ENCODE data around the gene CALR. TPM values are rescaled to one million over a fixed set of nuclear protein-coding genes. Genes with fewer than 3 reads are reported as not detected.

CALR gene
- total and polyA plus RNA-seq, 12 donors, result 224 to 1,489 (median 613) TPM

DNA sequence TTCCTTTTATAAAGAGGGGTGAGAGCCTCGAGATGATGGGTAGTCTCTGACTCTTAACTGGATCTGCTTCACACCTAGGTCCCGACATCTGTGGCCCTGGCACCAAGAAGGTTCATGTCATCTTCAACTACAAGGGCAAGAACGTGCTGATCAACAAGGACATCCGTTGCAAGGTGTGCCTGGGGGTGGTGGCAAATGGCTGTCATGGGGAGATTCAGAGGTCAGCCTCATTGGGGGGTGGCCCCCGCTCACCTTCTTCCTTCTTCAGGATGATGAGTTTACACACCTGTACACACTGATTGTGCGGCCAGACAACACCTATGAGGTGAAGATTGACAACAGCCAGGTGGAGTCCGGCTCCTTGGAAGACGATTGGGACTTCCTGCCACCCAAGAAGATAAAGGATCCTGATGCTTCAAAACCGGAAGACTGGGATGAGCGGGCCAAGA, 1.6 kb downstream of the CALR start:
- intact Hi-C loops (cut with DNase I), result no loop called here
- Histone ChIP-seq H3K36me3 (replicated peaks in 1 of 2) (peaks cover 0 to 55% of the 10 kb centered on the region in 2 donors), H3K27me3 (no peaks in the 10 kb centered on the region), H3K9me3 (replicated peaks in 1 of 3) (no peaks in the 10 kb centered on the region), H3K27ac (peak overlapping the region in 3 of 5 donors; percentile 24 to 94 (median 87)), H3K4me3 (peak overlapping the region in 1 of 4 donors; percentile 97), H3K4me1 (replicated peaks in 1 of 2) (peaks cover 5 to 36% of the 10 kb centered on the region in 2 donors)
- WGBS, 4 donors, result 54 to 60% (median 58%) methylated on average over 9 to 10 of the region's 10 CpGs
- no peak for TF ChIP-seq POLR2A (IDR thresholded peaks at IDR 0.05)
- TF ChIP-seq, protein P1, sequence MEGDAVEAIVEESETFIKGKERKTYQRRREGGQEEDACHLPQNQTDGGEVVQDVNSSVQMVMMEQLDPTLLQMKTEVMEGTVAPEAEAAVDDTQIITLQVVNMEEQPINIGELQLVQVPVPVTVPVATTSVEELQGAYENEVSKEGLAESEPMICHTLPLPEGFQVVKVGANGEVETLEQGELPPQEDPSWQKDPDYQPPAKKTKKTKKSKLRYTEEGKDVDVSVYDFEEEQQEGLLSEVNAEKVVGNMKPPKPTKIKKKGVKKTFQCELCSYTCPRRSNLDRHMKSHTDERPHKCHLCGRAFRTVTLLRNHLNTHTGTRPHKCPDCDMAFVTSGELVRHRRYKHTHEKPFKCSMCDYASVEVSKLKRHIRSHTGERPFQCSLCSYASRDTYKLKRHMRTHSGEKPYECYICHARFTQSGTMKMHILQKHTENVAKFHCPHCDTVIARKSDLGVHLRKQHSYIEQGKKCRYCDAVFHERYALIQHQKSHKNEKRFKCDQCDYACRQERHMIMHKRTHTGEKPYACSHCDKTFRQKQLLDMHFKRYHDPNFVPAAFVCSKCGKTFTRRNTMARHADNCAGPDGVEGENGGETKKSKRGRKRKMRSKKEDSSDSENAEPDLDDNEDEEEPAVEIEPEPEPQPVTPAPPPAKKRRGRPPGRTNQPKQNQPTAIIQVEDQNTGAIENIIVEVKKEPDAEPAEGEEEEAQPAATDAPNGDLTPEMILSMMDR (IDR thresholded peaks at IDR 0.05), result no peak
- DNase-seq, result no peak

GRCh38 chr19:12940897-12941296, 2.5 kb downstream of the CALR start:
- H3K4me3 ChIP-seq, result no peak overlapping the region
- H3K27me3 ChIP-seq, result no peaks in the 10 kb centered on the region
- H3K9me3 ChIP-seq (replicated peaks in 1 of 3), result no peaks in the 10 kb centered on the region
- DNase-seq, result no peak
- intact Hi-C loops (cut with DNase I), result no loop called here
- H3K27ac ChIP-seq, result peak overlapping the region in 2 of 5 donors; percentile 8 to 17
- peaks cover 0 to 58% of the 10 kb centered on the region in 2 donors for H3K36me3 ChIP-seq (replicated peaks in 1 of 2)
- TF ChIP-seq, protein P1 (IDR thresholded peaks at IDR 0.05), result no peak
- no peak for TF ChIP-seq POLR2A (IDR thresholded peaks at IDR 0.05)
- 78 to 94% (median 87%) methylated on average over 2 of the region's 2 CpGs for WGBS, 4 donors
- peaks cover 5 to 36% of the 10 kb centered on the region in 2 donors for H3K4me1 ChIP-seq (replicated peaks in 1 of 2)

DNA sequence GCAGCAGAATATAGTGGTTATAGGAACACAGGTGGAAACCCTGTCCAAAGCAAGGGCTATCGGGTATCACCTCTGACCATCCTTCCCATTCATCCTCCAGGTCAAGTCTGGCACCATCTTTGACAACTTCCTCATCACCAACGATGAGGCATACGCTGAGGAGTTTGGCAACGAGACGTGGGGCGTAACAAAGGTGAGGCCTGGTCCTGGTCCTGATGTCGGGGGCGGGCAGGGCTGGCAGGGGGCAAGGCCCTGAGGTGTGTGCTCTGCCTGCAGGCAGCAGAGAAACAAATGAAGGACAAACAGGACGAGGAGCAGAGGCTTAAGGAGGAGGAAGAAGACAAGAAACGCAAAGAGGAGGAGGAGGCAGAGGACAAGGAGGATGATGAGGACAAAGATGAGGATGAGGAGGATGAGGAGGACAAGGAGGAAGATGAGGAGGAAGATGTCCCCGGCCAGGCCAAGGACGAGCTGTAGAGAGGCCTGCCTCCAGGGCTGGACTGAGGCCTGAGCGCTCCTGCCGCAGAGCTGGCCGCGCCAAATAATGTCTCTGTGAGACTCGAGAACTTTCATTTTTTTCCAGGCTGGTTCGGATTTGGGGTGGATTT, 5.1 kb downstream of the CALR start:
- TF ChIP-seq POLR2A (IDR thresholded peaks at IDR 0.05), result no peak
- TF ChIP-seq, protein P1 (IDR thresholded peaks at IDR 0.05), result no peak
- WGBS, 4 donors, result 73 to 85% (median 82%) methylated on average over 18 of the region's 18 CpGs
- DNase-seq, result peak in 1 of 7 donors; percentile 33

DNA sequence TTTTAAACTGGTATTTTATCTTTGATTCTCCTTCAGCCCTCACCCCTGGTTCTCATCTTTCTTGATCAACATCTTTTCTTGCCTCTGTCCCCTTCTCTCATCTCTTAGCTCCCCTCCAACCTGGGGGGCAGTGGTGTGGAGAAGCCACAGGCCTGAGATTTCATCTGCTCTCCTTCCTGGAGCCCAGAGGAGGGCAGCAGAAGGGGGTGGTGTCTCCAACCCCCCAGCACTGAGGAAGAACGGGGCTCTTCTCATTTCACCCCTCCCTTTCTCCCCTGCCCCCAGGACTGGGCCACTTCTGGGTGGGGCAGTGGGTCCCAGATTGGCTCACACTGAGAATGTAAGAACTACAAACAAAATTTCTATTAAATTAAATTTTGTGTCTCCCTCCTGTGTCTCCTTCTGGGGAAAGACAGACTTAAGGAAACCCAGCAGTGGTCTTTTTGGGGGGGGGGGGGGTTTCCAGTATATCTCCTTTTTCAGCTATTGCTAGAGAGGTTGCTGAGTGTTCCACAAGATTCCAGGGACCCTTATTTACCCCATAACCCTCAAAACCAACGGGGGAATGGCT, 5.8 kb downstream of the CALR start:
- peaks cover 0 to 44% of the 10 kb centered on the region in 2 donors for H3K4me1 ChIP-seq (replicated peaks in 1 of 2)
- intact Hi-C loops (cut with DNase I), result no loop called here
- H3K36me3 ChIP-seq (replicated peaks in 1 of 2), result peaks cover 0 to 73% of the 10 kb centered on the region in 2 donors

More for the DNA sequence above, 5.1 kb downstream of the CALR start:
- H3K9me3 ChIP-seq (replicated peaks in 1 of 3), result no peaks in the 10 kb centered on the region
- peaks cover 0 to 66% of the 10 kb centered on the region in 2 donors for H3K36me3 ChIP-seq (replicated peaks in 1 of 2)
- no peaks in the 10 kb centered on the region for H3K27me3 ChIP-seq
- intact Hi-C loops (cut with DNase I), result no loop called here
- peak overlapping the region in 1 of 5 donors; percentile 9 for H3K27ac ChIP-seq
- H3K4me1 ChIP-seq (replicated peaks in 1 of 2), result peaks cover 0 to 44% of the 10 kb centered on the region in 2 donors
- H3K4me3 ChIP-seq, result no peak overlapping the region

More for the DNA sequence above, 5.8 kb downstream of the CALR start:
- Histone ChIP-seq H3K27me3 (no peaks in the 10 kb centered on the region), H3K27ac (no peak overlapping the region), H3K4me3 (no peak overlapping the region), H3K9me3 (replicated peaks in 1 of 3) (no peaks in the 10 kb centered on the region)
- WGBS, 4 donors, result 65 to 87% (median 67%) methylated on average over 2 of the region's 2 CpGs
- DNase-seq, result no peak
- no peak for TF ChIP-seq POLR2A (IDR thresholded peaks at IDR 0.05)
- TF ChIP-seq, protein P1 (IDR thresholded peaks at IDR 0.05), result no peak

All from adrenal gland (tissue), 12 donors.